Body of pancreas (tissue), 4 donors: Measurements from ENCODE around the gene CACNA1F.

Experiments
- POLR2A ChIP-seq, 3 donors: fragments of 450-650 bp; IDR thresholded peaks; one replicate each; pipeline ENCODE4 v1.6.1; 2016; ENCODE audit warnings: antibody characterized with exemption in 3 of 3, mild to moderate bottlenecking in 2 of 3
- TF ChIP-seq, protein P1 (sequence below), 7 experiments: fragments of 450-650 bp in 4 of 7; fragments of 200-600 bp in 3 of 7; sonication (generic) in 3 of 7; IDR thresholded peaks; one replicate each; pipeline ENCODE4 v1.5.1; 2016 to 2019; ENCODE audit warnings: antibody characterized with exemption in 7 of 7

DNA sequence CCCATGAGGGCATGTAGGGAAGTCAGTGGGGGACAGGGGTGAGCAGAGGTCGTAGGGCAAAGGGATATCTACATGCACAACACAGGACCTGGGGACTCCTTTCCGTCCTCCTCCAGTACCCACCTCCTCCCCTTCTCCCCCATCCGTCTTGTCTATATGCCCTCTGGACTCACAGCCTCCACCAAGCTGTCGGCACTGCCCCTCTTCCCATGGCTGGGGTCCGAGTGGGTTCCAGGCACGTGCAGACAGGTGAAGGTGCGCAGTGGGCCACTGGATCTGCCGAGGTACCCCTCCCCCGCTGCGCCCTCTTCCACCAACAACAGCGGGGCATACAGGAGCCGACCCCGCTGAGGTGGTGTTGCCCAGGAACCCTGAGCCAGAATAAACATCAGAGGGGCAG lies 27.7 kb downstream of the CACNA1F start:
- TF ChIP-seq, protein P1, sequence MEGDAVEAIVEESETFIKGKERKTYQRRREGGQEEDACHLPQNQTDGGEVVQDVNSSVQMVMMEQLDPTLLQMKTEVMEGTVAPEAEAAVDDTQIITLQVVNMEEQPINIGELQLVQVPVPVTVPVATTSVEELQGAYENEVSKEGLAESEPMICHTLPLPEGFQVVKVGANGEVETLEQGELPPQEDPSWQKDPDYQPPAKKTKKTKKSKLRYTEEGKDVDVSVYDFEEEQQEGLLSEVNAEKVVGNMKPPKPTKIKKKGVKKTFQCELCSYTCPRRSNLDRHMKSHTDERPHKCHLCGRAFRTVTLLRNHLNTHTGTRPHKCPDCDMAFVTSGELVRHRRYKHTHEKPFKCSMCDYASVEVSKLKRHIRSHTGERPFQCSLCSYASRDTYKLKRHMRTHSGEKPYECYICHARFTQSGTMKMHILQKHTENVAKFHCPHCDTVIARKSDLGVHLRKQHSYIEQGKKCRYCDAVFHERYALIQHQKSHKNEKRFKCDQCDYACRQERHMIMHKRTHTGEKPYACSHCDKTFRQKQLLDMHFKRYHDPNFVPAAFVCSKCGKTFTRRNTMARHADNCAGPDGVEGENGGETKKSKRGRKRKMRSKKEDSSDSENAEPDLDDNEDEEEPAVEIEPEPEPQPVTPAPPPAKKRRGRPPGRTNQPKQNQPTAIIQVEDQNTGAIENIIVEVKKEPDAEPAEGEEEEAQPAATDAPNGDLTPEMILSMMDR (IDR thresholded peaks at IDR 0.05): no peak
- no peak for TF ChIP-seq POLR2A (IDR thresholded peaks at IDR 0.05)
